GM12872 (cell line): ENCODE results near the gene FANCE.

Experiments used
- CTCF ChIP-seq: IDR thresholded peaks from 3 replicates; pipeline ENCODE4 v1.5.1; 2011; ENCODE audit warnings: low read depth, mild to moderate bottlenecking, low read length, moderate library complexity; ENCODE audit not compliant: insufficient read depth

The FANCE gene

GRCh38 chr6:35470663-35471120, 18.6 kb downstream of the FANCE start:
- TF ChIP-seq CTCF, result no peak

DNA sequence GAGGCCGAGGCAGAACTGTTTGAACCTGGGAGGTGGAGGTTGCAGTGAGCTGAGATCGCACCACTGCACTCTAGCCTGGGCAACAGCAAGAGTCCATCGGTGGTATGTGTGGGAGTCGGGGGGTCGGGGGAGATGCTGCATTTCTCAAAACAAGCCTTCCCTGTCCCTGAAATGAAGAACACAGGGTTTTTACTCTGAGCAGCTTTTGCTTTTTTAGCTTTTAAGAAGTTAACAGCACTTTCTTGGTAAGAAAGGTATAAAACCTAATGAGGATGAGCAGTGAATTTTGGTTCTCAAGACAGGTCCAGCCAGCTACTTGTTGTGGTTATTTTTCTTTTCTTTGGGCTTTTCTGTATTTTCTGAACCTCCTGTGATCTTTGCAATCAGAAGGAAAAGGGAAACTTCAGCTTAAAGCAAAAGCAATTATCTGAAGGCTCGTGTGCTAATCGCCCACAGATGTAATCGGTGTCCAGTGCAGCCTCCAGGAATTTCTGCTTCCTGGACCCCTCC, 19.8 kb downstream of the FANCE start:
- no peak for TF ChIP-seq CTCF

GRCh38 chr6:35473075-35473849, 21.1 kb downstream of the FANCE start:
- no peak for TF ChIP-seq CTCF

- TF ChIP-seq CTCF, result no peak
Measured at GRCh38 chr6:35473850-35474130, 21.7 kb downstream of the FANCE start.

DNA sequence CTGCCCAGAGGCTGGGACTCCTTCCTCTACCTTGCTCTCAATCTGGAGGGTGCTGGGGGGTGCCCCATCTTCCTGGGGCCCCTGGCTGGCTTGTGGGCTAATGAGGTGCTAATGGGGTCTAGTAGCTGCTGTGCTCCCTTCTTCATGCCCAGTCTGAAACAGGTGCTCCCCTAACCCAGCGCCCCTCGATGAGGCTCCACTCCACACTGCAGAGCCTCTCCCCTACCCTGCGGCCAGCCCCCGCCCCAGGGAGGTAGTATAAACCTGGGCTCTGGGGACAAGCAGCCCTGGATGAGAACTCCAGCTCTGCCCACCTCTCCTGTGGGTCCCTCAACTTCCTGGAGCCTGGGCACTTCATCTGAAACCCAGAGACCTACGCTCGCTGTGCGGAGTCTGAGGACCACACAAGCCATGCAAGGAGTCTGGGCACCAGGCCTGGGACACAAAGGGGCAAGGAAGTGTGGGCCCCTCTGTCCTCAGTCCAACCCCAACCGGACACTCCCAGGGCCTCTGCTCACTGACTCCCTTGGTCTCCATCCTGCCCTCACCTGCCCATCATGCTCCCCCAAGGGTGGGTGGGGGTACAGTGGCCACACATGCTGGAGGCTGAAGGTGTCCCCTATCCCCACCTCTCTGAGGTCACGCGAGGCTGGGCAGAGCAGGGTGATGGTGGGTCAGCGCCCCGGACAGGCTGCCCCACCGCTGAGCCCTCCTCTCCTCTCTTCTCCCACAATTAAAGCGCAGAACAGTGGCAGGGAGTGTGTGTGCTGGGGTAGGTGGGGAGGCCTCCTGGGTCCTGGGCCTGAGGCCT, 22.2 kb downstream of the FANCE start:
- TF ChIP-seq CTCF, result no peak

DNA sequence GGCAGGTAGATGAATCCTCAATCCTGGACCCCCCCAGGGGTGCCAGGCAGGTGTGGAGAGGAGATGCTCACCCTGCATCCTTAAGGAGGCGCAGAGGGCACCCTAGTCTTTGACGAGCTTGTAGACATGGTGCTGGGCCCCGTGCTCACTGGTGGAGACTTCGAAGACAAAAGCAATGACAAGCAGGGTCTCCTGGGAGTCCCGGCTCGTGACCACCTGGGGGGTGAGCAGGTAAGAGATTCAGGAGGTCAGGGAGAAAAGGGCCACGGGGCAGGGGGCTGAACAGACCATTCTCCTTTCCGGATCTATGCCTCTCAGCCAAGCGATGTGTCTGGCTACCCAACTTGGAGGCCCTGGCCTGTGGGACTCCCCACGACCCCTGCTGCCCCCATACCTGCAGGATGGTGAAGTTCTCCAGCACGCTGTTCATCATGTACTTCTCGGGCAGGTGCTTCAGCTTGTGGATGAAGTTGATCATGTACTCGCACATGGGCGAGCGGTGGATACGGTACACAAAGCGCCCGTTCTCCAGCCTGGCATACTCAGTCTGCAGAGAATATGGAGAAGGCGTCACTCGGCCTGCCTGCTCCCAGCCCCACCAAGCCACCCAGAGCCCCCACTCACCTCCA, 22.9 kb downstream of the FANCE start:
- no peak for TF ChIP-seq CTCF

GRCh38 chr6:35475573-35475972, 23.4 kb downstream of the FANCE start:
- TF ChIP-seq CTCF, result no peak
